ENCODE data around the gene TRAPPC1. TPM values are rescaled to one million over a fixed set of nuclear protein-coding genes. Genes with fewer than 3 reads are reported as not detected.

TRAPPC1 gene
- total and polyA plus RNA-seq, 2 of the 4 experiments (the other 2 are of a cell fraction): 50.4 to 303 TPM

- no peak overlapping the region for H2BK15ac ChIP-seq (ENCODE audit: low read depth, low read length)
- no peak overlapping the region for H3K27ac ChIP-seq (ENCODE audit: insufficient read depth, low read length)
- H3K36me3 ChIP-seq (ENCODE audit: control insufficient read depth, insufficient read depth, low read length): no peaks in the 10 kb centered on the region
- no peak for DNase-seq
- H3K4me2 ChIP-seq (ENCODE audit: low read depth, low read length): no peak overlapping the region
- H3K79me1 ChIP-seq (ENCODE audit: low read depth in 1 of 2, low read length in 2 of 2): peaks cover 18 to 26% of the 10 kb centered on the region in 2 experiments
- ChIA-PET CTCF (no interaction called here), POLR2A (ENCODE audit: unreplicated experiment) (no interaction called here)
- H4K8ac ChIP-seq (ENCODE audit: low read depth in 2 of 2, low read length in 2 of 2): no peak overlapping the region
- no peak overlapping the region for H3K9ac ChIP-seq (ENCODE audit: low read depth, low read length)
- no peak overlapping the region for H4K5ac ChIP-seq (ENCODE audit: low read depth, low read length)
- no peak overlapping the region for H3K14ac ChIP-seq (replicated peaks; ENCODE audit: low read depth, low read length)
- peaks cover 6% of the 10 kb centered on the region for H3K4me1 ChIP-seq (ENCODE audit: control insufficient read depth, insufficient read depth, low read length)
- no peak overlapping the region for H2BK120ac ChIP-seq (ENCODE audit: low read depth, low read length)
- dilution Hi-C loops (cut with HindIII; ENCODE audit: low sequenced_read_pairs, unreplicated experiment) (no loop called here), intact Hi-C loops (cut with micrococcal nuclease) (no loop called here), in situ Hi-C loops (cut with MboI; ENCODE audit: low sequenced_read_pairs) (no loop called here)
- no peak overlapping the region for H3K56ac ChIP-seq (ENCODE audit: extremely low read depth, insufficient read depth, low read length)
- no peak overlapping the region for H2BK5ac ChIP-seq (ENCODE audit: low read depth, low read length, poor library complexity, severe bottlenecking)
- H3K27me3 ChIP-seq (ENCODE audit: control insufficient read depth, insufficient read depth, low read length): no peaks in the 10 kb centered on the region
- H3K18ac ChIP-seq (ENCODE audit: low read depth, low read length): no peak overlapping the region
- no peak overlapping the region for H3K4me3 ChIP-seq (ENCODE audit: insufficient read depth, low read depth, low read length)
- no peaks in the 10 kb centered on the region for H4K20me1 ChIP-seq (ENCODE audit: insufficient read depth, low read length)
- H3K23ac ChIP-seq (ENCODE audit: low read depth, low read length): no peak overlapping the region
- no TSS peak for BruUV-seq (replicated peaks)
- H2BK20ac ChIP-seq (ENCODE audit: low read depth, low read length): no peak overlapping the region
- no peak overlapping the region for H2AK9ac ChIP-seq (replicated peaks; ENCODE audit: low read depth, low read length, poor library complexity)
- H3K9me1 ChIP-seq (ENCODE audit: insufficient read depth, low read length): peaks cover 16% of the 10 kb centered on the region
- H2AFZ ChIP-seq (replicated peaks; ENCODE audit: low read length, poor library complexity): no peak overlapping the region
- H4K91ac ChIP-seq (ENCODE audit: insufficient read depth, low read depth, low read length): no peak overlapping the region
- WGBS, 2 experiments (ENCODE audit: extremely low coverage in 2 of 2, insufficient read length in 1 of 2): no CpG with 5 or more reads among the region's 3 CpGs
- H2AK5ac ChIP-seq (ENCODE audit: low read depth, low read length): no peak overlapping the region
- no peak overlapping the region for H3K4ac ChIP-seq (ENCODE audit: low read depth, low read length)
- ATAC-seq (ENCODE audit: low read depth): no peak
- H3K9me3 ChIP-seq (ENCODE audit: control insufficient read depth, insufficient read depth, low read length): no peaks in the 10 kb centered on the region
- TF ChIP-seq RAD21 (IDR thresholded peaks at IDR 0.05; ENCODE audit: low read length): no peak
- no peak for TF ChIP-seq CTCF (conservative IDR thresholded peaks at IDR 0.05; ENCODE audit: low read depth, low read length)
- TF ChIP-seq CHD1 (IDR thresholded peaks at IDR 0.05; ENCODE audit: low read depth, low read length): no peak
These were observed 4.2 kb downstream of the TRAPPC1 start for GRCh38 chr17:7927596-7927995.

All from IMR-90 (cell line).